Panc1 (cell line): Measurements from ENCODE around the gene SLC38A10. TPM values are rescaled to one million over a fixed set of nuclear protein-coding genes. Genes with fewer than 3 reads are reported as not detected.

Source experiments
- ATAC-seq: fragments of 200-7000 bp; cut with Tn5 transposase; 2 replicates; pipeline ENCODE4 v1.9.1; 2020; ENCODE audit warnings: mild to moderate bottlenecking, moderate library complexity
- BruUV-seq: library from RNA; stranded (reverse); fragments of 400-500 nt; replicated peaks from 2 replicates; lab custom pipeline; 2021; lab: Mats Ljungman, UMichigan
- CTCF ChIA-PET: fragments of 300-600 bp; sonication (Branson Sonifier 250); formaldehyde crosslinking; loops from one replicate; lab custom pipeline; 2022; ENCODE audit warnings: antibody characterized with exemption; lab: Charles Lee
- POLR2A ChIA-PET: fragments of 300-600 bp; sonication (Branson Sonifier 250); formaldehyde crosslinking; loops from one replicate; lab custom pipeline; 2022; ENCODE audit warnings: antibody characterized with exemption; lab: Charles Lee
- DNase-seq: peaks from one replicate; pipeline ENCODE4 v3.0.0-alpha.2; 2010; ENCODE audit warnings: low read depth, low spot score
- H3K27ac ChIP-seq: 2 replicates; pipeline ENCODE4 v1.5.1; 2011; ENCODE audit warnings: mild to moderate bottlenecking, low read length, inconsistent platforms
- H3K27me3 ChIP-seq: fragments of 200-500 bp; sonication (Bioruptor generic); 2 replicates; pipeline ENCODE4 v1.6.0; 2014; ENCODE audit warnings: low read length, inconsistent platforms; ENCODE audit not compliant: control insufficient read depth, insufficient read depth
- H3K36me3 ChIP-seq: fragments of 200-500 bp; sonication (Bioruptor generic); 2 replicates; pipeline ENCODE4 v1.5.1; 2014; ENCODE audit warnings: inconsistent platforms, mild to moderate bottlenecking, low read length, moderate library complexity; ENCODE audit not compliant: control insufficient read depth, insufficient read depth
- H3K4me1 ChIP-seq: 2 replicates; pipeline ENCODE4 v1.5.1; 2011; ENCODE audit warnings: inconsistent platforms, mild to moderate bottlenecking, low read length, moderate library complexity; ENCODE audit not compliant: control insufficient read depth, insufficient read depth
- H3K4me3 ChIP-seq, 2 experiments: 2 replicates each; pipeline ENCODE4 v1.5.1; 2011 to 2012; ENCODE audit warnings: low read depth in 2 of 2, low read length in 2 of 2, mild to moderate bottlenecking in 2 of 2, inconsistent platforms in 1 of 2, moderate library complexity in 1 of 2
- H3K9me3 ChIP-seq: fragments of 200-500 bp; sonication (Bioruptor generic); 2 replicates; pipeline ENCODE4 v1.5.1; 2014; ENCODE audit warnings: low read depth, mild to moderate bottlenecking, inconsistent platforms, low read length, moderate library complexity; ENCODE audit not compliant: control insufficient read depth, insufficient read depth
- CTCF ChIP-seq: fragments of 450-650 bp; IDR thresholded peaks from 2 replicates; pipeline ENCODE4 v1.5.1; 2017; ENCODE audit warnings: mild to moderate bottlenecking
- POLR2AphosphoS5 ChIP-seq: IDR thresholded peaks from 2 replicates; pipeline ENCODE4 v1.6.1; 2012; ENCODE audit warnings: mild to moderate bottlenecking, low read depth, low read length, moderate library complexity
- REST ChIP-seq, 2 experiments: IDR thresholded peaks; 2 replicates each; pipeline ENCODE4 v1.6.1; 2011 to 2012; ENCODE audit warnings: low read depth in 2 of 2, control low read depth in 1 of 2, low read length in 1 of 2, mild to moderate bottlenecking in 1 of 2, moderate library complexity in 1 of 2; ENCODE audit not compliant: insufficient read depth in 1 of 2
- SIN3A ChIP-seq: IDR thresholded peaks from 2 replicates; pipeline ENCODE4 v1.6.1; 2012; ENCODE audit warnings: low read depth, mild to moderate bottlenecking, low read length, moderate library complexity, borderline replicate concordance; ENCODE audit not compliant: insufficient read depth
- in situ Hi-C: cut with HindIII; loops from 2 replicates; pipeline ENCODE4 v1.10.0; 2016; ENCODE audit warnings: low sequenced_read_pairs, low pct_unique_long_range_greater_than_20kb
- intact Hi-C: fragments of 100-400 bp; cut with micrococcal nuclease; formaldehyde crosslinking; loops from one replicate; pipeline ENCODE4 v1.10.0; 2022; ENCODE audit not compliant: unreplicated experiment
- total RNA-seq: library from RNA; stranded (reverse); gene quantifications from one replicate; pipeline ENCODE4 v1.2.1, GENCODE V29; 2021; ENCODE audit not compliant: unreplicated experiment

SLC38A10 gene
- total RNA-seq, 1 experiment from 2014 or later = 188 TPM

- Histone ChIP-seq H3K4me1 (peaks cover 46% of the 10 kb centered on the region), H3K36me3 (peaks cover 11% of the 10 kb centered on the region; the same call in 1 of the 2 replicates), H3K27ac (peak overlapping the region; percentile 93), H3K9me3 (no peaks in the 10 kb centered on the region), H3K27me3 (no peaks in the 10 kb centered on the region), H3K4me3 (peak overlapping the region; percentile 76 to 99)
- ATAC-seq = 0 out of 2 replicates have a peak, but pooled peaks have one; percentile 0
- DNase-seq = no peak
- in situ Hi-C loops = no loop called here
- intact Hi-C loops = loop anchor here (2.0 kb wide), 1 partner anchor 97 kb away; no protein-coding TSS in a partner anchor
- ChIA-PET CTCF (interaction anchor here (0.6 to 1.3 kb wide), 3 partner anchors 10 to 157 kb away, joined by 3 to 10 read pairs (median 4); no protein-coding TSS in a partner anchor), POLR2A (interaction anchor here (1.1 to 1.5 kb wide), 2 partner anchors 17 to 220 kb away, joined by 4 to 10 read pairs; partner anchors contain the start of gene CEP131)
- BruUV-seq = no TSS peak
- no peak for TF ChIP-seq REST (IDR thresholded peaks at IDR 0.05; ENCODE audit: insufficient read depth in 1 of 2, low read depth in 2 of 2, low read length in 1 of 2)
Measured at GRCh38 chr17:81239714-81240555, 55.2 kb downstream of the SLC38A10 start.

- POLR2A ChIA-PET = interaction anchor here (0.7 to 1.5 kb wide), 4 partner anchors 16 to 259 kb away, joined by 4 to 11 read pairs (median 8); partner anchors contain the start of gene CEP131
- DNase-seq (peak; percentile 96), ATAC-seq (peak; percentile 94)
- peaks cover 11% of the 10 kb centered on the region; the same call in 1 of the 2 replicates for H3K36me3 ChIP-seq
- peak within 1 kb of the TSS; percentile 76 to 99 for H3K4me3 ChIP-seq
- H3K27me3 ChIP-seq = no peaks in the 10 kb centered on the region
- H3K9me3 ChIP-seq = no peaks in the 10 kb centered on the region
- BruUV-seq = no TSS peak
- TF ChIP-seq POLR2AphosphoS5 (peak; percentile 74), SIN3A (peak; percentile 85; the same call in 1 of the 2 replicates), CTCF (no peak)
- H3K4me1 ChIP-seq = peaks cover 40% of the 10 kb centered on the region
- CTCF ChIA-PET = interaction anchor here (0.6 to 1.3 kb wide), 5 partner anchors 9 to 250 kb away, joined by 3 to 4 read pairs (median 3); no protein-coding TSS in a partner anchor
- peak within 1 kb of the TSS; percentile 93 for H3K27ac ChIP-seq
- intact Hi-C loops = no loop called here
- in situ Hi-C loops = no loop called here
Measured at GRCh38 chr17:81238815-81239713, 56.0 kb downstream of the SLC38A10 start, which contains the start of the genes NDUFAF8 and TEPSIN. Gene NDUFAF8 (plus strand): TSS chr17:81239318. CDS start chr17:81239364, 46 bp downstream. Gene TEPSIN (minus strand): TSS chr17:81239055. CDS start chr17:81239033, 22 bp downstream.
